Measurements from ENCODE around the gene GAK. TPM values are rescaled to one million over a fixed set of nuclear protein-coding genes. Genes with fewer than 3 reads are reported as not detected.

GAK gene
- total RNA-seq, 1 experiment from 2014 or later, result 81.1 TPM

DNA sequence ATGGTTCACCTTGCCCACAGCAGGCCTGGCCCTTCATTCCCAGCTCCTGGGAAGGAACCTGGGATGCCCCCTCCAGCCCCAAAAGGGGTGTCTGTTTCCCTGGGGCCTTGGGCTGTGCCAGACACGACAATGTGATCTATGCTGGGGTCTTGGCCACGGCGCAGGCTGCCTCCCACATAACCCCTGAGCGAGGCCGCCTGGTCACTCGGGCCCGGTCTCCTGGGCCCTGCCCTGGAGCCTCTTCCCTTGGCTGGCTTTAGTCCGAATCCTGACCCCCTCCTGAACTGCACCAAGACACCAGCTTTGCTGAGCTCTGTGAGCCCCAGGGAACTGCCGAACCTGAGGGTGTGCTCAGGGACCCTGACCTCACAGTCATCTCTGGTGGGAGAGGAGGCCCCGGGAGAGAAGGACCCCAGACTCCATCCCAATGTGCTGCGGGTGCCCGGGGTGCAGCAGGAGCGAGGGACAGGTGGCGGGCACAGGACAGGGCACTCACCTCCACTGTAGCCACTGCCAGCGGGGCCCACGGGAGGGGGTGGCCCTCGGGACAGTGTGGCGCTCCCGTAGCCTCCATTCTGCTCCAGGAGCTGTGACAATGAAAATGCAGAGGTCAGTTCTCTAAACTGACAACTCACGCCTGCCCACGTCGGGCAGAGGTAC lies 42.0 kb downstream of the GAK start:
- Histone ChIP-seq H3K4me1 (no peaks in the 10 kb centered on the region), H3K4me3 (no peak overlapping the region), H3K9me3 (replicated peaks) (no peaks in the 10 kb centered on the region), H3K27me3 (no peaks in the 10 kb centered on the region), H3K36me3 (peaks cover 46% of the 10 kb centered on the region), H3K27ac (no peak overlapping the region)
- no peak for DNase-seq

DNA sequence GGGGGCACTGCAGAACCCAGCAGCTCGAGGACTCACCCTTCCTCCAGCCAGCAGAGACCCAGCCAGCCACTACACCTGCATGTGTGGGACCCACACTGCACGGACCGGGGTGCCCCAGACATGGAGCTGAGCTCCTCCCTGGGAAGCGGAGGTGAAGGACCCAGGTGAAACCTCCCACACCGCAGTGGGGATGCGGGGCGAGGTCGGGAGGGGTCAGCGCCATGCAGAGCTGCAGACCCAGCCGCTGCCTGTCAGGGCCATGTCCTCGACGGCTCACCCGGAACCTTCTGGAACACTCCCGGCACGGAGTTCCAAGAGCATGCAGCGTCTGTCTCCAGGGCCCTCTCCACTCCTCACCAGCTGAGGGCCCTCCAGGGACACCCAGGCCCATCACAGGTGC lies 42.6 kb downstream of the GAK start:
- no peak for DNase-seq
- H3K27ac ChIP-seq, result no peak overlapping the region
- no peak overlapping the region for H3K4me3 ChIP-seq
- no peaks in the 10 kb centered on the region for H3K9me3 ChIP-seq (replicated peaks)
- H3K27me3 ChIP-seq, result no peaks in the 10 kb centered on the region
- no peaks in the 10 kb centered on the region for H3K4me1 ChIP-seq
- H3K36me3 ChIP-seq, result peaks cover 43% of the 10 kb centered on the region

GRCh38 chr4:888029-888428 lies 44.1 kb downstream of the GAK start:
- Histone ChIP-seq H3K27ac (no peak overlapping the region), H3K9me3 (replicated peaks) (no peaks in the 10 kb centered on the region), H3K4me3 (no peak overlapping the region), H3K4me1 (no peaks in the 10 kb centered on the region), H3K36me3 (peaks cover 38% of the 10 kb centered on the region), H3K27me3 (no peaks in the 10 kb centered on the region)
- no peak for DNase-seq

GRCh38 chr4:887034-887763 lies 44.9 kb downstream of the GAK start:
- no peaks in the 10 kb centered on the region for H3K9me3 ChIP-seq (replicated peaks)
- H3K27ac ChIP-seq, result no peak overlapping the region
- H3K36me3 ChIP-seq, result peaks cover 36% of the 10 kb centered on the region
- no peak for DNase-seq
- H3K27me3 ChIP-seq, result no peaks in the 10 kb centered on the region
- H3K4me3 ChIP-seq, result no peak overlapping the region
- no peaks in the 10 kb centered on the region for H3K4me1 ChIP-seq

DNA sequence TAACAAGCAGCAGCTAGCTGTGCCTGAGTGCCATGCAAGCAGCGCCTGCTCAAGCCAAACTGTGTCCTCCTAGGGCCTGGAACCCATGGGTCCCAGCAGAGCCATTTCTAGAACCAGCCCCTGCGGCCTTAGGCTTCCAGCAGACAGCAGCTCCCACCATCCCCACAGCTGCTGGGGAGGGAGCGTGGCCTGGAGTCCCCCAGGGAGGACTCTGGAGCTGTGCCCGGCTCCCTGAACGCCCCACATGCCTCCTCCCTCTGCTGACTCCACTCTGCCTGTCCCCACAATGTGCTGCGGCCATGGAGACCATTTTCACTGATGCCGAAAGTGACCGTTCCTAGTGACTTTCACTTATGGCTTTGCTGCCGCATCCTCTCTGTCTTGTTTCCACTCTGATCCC lies 45.9 kb downstream of the GAK start:
- peaks cover 40% of the 10 kb centered on the region for H3K36me3 ChIP-seq
- no peak overlapping the region for H3K4me3 ChIP-seq
- DNase-seq, result no peak

DNA sequence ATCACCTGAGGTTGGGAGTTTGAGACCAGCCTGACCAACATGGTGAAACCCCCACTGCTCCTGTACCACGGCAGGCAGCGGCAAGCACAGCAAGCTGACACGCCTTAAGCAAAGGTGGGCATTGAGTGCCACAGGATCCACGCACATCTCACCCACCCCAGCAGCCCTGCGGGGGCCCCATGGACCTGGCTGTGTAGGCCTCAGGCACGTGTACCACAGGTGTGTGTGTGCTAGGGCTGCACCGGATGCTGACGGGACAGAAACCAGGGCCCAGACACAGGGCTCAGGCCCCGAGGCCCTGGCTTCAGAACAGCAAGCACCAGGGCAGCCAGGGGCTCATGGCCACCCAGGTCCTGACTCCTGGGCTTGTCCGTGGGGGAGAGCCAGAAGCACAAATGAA lies 46.8 kb downstream of the GAK start:
- no peak for DNase-seq
- Histone ChIP-seq H3K27me3 (no peaks in the 10 kb centered on the region), H3K4me1 (no peaks in the 10 kb centered on the region), H3K27ac (no peak overlapping the region), H3K9me3 (replicated peaks) (no peaks in the 10 kb centered on the region), H3K4me3 (no peak overlapping the region), H3K36me3 (peaks cover 42% of the 10 kb centered on the region)

More for the DNA sequence above, 45.9 kb downstream of the GAK start:
- Histone ChIP-seq H3K4me1 (no peaks in the 10 kb centered on the region), H3K27ac (no peak overlapping the region), H3K27me3 (no peaks in the 10 kb centered on the region), H3K9me3 (replicated peaks) (no peaks in the 10 kb centered on the region)

DNA sequence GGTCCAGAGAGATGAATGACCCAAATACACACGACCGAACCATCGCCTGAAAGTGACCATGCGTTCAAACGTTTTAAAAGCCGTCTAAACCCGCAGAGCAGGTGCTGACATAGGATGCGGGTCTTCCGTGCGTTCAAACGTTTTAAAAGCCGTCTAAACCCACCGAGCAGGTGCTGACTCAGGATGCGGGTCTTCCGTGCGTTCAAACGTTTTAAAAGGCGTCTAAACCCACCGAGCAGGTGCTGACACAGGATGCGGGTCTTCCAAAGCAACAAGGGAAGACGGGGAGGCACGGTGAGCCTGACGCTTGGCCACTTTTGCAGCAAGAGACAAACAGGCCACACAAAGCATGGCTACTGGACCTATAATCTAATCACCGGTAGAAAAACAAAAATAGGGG lies 47.2 kb downstream of the GAK start:
- H3K36me3 ChIP-seq, result peaks cover 42% of the 10 kb centered on the region
- H3K27ac ChIP-seq, result no peak overlapping the region
- H3K4me1 ChIP-seq, result no peaks in the 10 kb centered on the region
- no peaks in the 10 kb centered on the region for H3K9me3 ChIP-seq (replicated peaks)
- no peak for DNase-seq
- H3K4me3 ChIP-seq, result no peak overlapping the region
- H3K27me3 ChIP-seq, result no peaks in the 10 kb centered on the region

GRCh38 chr4:884259-884658 lies 47.9 kb downstream of the GAK start:
- DNase-seq, result no peak
- Histone ChIP-seq H3K4me1 (no peaks in the 10 kb centered on the region), H3K36me3 (peaks cover 44% of the 10 kb centered on the region), H3K27ac (no peak overlapping the region), H3K9me3 (replicated peaks) (no peaks in the 10 kb centered on the region), H3K27me3 (no peaks in the 10 kb centered on the region), H3K4me3 (no peak overlapping the region)

- H3K4me1 ChIP-seq, result no peaks in the 10 kb centered on the region
- DNase-seq, result no peak
- no peak overlapping the region for H3K4me3 ChIP-seq
- H3K36me3 ChIP-seq, result peaks cover 41% of the 10 kb centered on the region
- no peaks in the 10 kb centered on the region for H3K27me3 ChIP-seq
- no peaks in the 10 kb centered on the region for H3K9me3 ChIP-seq (replicated peaks)
- H3K27ac ChIP-seq, result no peak overlapping the region
These were observed 48.6 kb downstream of the GAK start for GRCh38 chr4:883377-884095.

DNA sequence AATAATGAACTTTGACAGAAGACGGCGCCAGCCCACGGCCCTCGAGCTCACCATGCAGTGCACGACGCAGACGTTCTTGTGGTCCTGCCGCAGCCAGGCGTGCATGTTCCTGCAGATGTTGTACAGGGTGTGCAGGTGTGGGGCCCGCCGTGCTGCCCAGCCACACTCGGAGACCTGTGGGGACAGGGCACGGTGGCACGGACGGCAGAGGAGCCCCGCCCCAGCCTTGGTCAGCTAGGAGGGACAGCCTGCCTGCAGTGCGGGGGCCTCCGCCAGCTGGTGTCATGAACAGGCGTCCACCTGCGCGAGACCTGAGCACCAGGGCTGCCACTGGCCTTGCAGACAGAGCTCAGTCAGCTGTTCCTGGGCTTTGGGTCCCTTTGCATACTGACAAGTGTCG lies 49.5 kb downstream of the GAK start:
- Histone ChIP-seq H3K27me3 (no peaks in the 10 kb centered on the region), H3K4me3 (no peak overlapping the region), H3K4me1 (no peaks in the 10 kb centered on the region), H3K36me3 (peaks cover 33% of the 10 kb centered on the region), H3K9me3 (replicated peaks) (no peaks in the 10 kb centered on the region), H3K27ac (no peak overlapping the region)
- DNase-seq, result no peak

DNA sequence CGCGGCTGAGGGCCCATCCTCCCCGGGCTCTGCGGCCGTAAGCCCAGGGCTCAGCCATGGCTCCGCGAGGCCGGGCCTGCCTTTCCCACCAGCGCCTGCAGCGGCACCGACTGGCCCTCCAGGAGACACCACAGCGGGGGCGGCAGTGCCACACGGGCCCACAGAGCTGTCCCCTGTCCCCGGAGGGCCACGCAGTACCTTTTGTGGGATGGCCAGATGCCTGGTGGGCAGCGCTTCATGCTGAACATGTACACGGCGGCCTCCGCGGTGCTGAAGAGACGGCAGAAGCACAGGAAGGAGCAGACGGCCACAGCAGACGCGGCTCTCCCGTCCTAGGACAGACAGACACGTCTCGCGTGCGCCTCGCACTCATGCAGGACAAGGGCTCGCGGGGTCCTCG lies 50.4 kb downstream of the GAK start:
- DNase-seq, result no peak
- H3K4me1 ChIP-seq, result no peaks in the 10 kb centered on the region
- H3K4me3 ChIP-seq, result no peak overlapping the region
- H3K36me3 ChIP-seq, result peaks cover 31% of the 10 kb centered on the region
- no peak overlapping the region for H3K27ac ChIP-seq
- no peaks in the 10 kb centered on the region for H3K9me3 ChIP-seq (replicated peaks)
- no peaks in the 10 kb centered on the region for H3K27me3 ChIP-seq

DNA sequence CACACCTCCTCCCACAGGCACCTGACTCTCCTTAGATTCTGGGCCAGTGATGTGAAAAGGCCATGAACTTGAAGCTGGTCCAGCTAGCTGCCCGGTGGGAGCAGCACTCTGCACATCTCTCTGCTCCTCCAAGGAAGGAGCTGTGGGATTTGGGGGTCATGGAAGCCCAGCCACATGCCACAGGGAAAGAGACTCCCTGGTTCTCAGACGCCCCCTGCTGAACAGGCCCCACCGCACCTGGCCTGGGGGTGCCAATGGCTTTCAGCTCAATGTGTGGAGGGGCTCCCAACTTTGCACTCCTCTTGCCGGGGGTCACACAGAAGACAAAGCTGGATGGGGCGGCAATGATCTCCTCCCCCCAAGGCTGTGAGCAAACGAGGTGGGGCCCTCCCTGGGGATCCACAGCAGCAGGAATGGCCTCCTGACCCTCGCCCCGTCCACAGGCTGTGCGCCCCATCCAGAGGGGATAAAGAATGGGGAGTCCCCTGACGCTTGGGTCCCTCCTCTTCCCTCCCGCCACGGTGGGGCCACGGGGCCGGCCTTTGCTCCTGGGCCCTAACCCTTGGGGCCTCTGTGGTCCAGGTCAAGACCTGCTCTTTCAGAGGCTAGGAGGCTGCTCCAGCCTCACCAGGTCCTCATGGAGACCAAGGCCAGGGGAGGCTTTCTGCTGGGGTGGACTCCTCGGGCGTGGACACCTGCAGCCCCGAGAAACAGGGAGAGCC lies 51.3 kb downstream of the GAK start:
- no peak for DNase-seq
- H3K9me3 ChIP-seq (replicated peaks), result no peaks in the 10 kb centered on the region
- H3K36me3 ChIP-seq, result peaks cover 36% of the 10 kb centered on the region

DNA sequence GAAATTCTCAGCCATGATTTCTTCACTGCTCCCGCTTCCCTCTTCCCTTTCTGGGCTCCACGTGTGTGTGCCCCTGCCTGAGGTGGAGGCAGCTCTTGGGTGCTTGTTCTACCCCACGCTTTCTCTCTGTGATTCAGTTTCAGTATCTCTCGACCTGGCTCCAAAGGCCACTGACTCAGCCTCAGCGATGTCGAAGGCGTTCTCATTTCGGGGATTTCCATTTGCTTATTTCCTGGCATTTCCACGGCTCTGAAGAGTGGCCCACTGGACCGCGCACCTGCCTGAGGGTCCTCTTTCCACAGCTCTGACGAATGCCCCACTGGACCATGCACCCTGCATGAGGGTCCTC lies 52.4 kb downstream of the GAK start:
- H3K9me3 ChIP-seq (replicated peaks), result no peaks in the 10 kb centered on the region
- no peak overlapping the region for H3K27ac ChIP-seq
- no peak for DNase-seq
- H3K27me3 ChIP-seq, result no peaks in the 10 kb centered on the region
- peaks cover 2% of the 10 kb centered on the region; the same call in 1 of the 2 replicates for H3K4me1 ChIP-seq
- H3K36me3 ChIP-seq, result peaks cover 36% of the 10 kb centered on the region
- no peak overlapping the region for H3K4me3 ChIP-seq

More for the DNA sequence above, 51.3 kb downstream of the GAK start:
- H3K4me1 ChIP-seq, result no peaks in the 10 kb centered on the region
- H3K27ac ChIP-seq, result no peak overlapping the region
- no peak overlapping the region for H3K4me3 ChIP-seq
- no peaks in the 10 kb centered on the region for H3K27me3 ChIP-seq

DNA sequence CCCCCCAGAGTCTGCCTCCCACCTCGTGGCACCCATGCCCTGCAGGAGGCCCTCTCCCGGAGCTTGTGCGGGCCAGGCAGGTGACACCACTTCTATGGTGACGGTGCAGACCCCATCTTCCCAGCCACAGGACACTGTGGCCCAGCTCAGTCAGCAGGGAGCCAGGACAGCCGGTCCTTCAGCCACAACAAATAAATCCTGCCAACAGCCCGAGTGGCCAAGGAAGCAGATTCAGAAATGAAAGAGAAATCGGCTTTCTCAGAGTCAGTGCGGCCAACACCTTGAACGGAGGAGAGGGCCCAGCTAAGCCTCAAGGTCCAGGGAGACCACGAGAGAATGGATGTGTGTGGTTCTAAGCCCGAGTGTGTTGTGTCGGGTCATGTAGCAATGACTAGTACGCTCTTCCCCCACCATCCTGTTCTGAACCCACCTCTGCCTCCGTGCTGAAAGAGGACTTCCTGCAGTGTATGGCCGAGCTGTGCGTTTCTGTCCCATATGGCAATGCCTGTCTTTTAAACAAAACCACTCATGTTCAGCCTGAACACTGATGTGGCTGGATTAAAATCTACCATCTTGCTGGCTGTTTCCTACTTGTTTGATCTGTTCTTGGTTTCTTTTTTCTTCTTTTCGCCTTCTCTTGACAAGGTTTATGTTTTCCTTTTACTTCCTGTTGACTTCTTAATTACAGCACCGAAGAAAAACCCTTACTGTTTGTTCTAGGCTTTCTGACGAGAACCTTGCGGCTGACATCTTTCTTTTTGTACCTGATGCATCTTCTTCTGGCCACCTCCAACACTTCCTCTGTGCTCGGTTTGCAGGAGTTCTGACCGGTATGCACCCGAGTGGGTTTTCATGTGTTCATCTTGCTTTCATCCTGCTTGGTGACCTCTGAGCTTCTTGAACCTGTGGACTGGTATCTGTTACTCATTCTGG lies 53.1 kb downstream of the GAK start:
- peaks cover 36% of the 10 kb centered on the region for H3K36me3 ChIP-seq
- H3K4me1 ChIP-seq, result peaks cover 9% of the 10 kb centered on the region
- H3K4me3 ChIP-seq, result no peak overlapping the region

More for the DNA sequence above, 53.1 kb downstream of the GAK start:
- H3K27me3 ChIP-seq, result no peaks in the 10 kb centered on the region
- H3K9me3 ChIP-seq (replicated peaks), result no peaks in the 10 kb centered on the region
- no peak for DNase-seq
- H3K27ac ChIP-seq, result no peak overlapping the region
